ENCODE data around the gene PRR20G.

GRCh38 chr3:127307112-127307835 is 19.4 kb upstream of the PRR20G start:
- no peak for TF ChIP-seq PATZ1 (CRISPR knock-in tag; IDR thresholded peaks at IDR 0.05; ENCODE audit: borderline replicate concordance)
- no peak for TF ChIP-seq ZFP30 (CRISPR knock-in tag; IDR thresholded peaks at IDR 0.05)
- TF ChIP-seq, protein P1, sequence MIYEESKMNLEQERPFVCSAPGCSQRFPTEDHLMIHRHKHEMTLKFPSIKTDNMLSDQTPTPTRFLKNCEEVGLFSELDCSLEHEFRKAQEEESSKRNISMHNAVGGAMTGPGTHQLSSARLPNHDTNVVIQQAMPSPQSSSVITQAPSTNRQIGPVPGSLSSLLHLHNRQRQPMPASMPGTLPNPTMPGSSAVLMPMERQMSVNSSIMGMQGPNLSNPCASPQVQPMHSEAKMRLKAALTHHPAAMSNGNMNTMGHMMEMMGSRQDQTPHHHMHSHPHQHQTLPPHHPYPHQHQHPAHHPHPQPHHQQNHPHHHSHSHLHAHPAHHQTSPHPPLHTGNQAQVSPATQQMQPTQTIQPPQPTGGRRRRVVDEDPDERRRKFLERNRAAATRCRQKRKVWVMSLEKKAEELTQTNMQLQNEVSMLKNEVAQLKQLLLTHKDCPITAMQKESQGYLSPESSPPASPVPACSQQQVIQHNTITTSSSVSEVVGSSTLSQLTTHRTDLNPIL (CRISPR knock-in tag; IDR thresholded peaks at IDR 0.05; ENCODE audit: low read depth), result no peak
- no peak for TF ChIP-seq RARB (CRISPR knock-in tag; IDR thresholded peaks at IDR 0.05)
- TF ChIP-seq ZFP3 (CRISPR knock-in tag; IDR thresholded peaks at IDR 0.05), result no peak
- TF ChIP-seq GLIS3 (CRISPR knock-in tag; IDR thresholded peaks at IDR 0.05), result no peak
- TF ChIP-seq ZNF565 (CRISPR knock-in tag; conservative IDR thresholded peaks at IDR 0.05; ENCODE audit: low read depth), result no peak
- no peak for TF ChIP-seq ESRRG (CRISPR knock-in tag; IDR thresholded peaks at IDR 0.05)

Measured in SK-N-SH treated with all-trans-retinoic acid at 6 μM for 48 hours (cell line).